AG04449 (cell line): ENCODE measurements around the gene WFDC12.

ENCODE experiments used
- CTCF ChIA-PET: fragments of 350-600 bp; formaldehyde crosslinking; extraction: SDS; loops from one replicate; lab custom pipeline; 2021; ENCODE audit warnings: antibody characterized with exemption; lab: Yijun Ruan, JAX
- POLR2A ChIA-PET: fragments of 400-600, 350-600 bp; formaldehyde crosslinking; extraction: SDS; loops from one replicate; lab custom pipeline; 2020; ENCODE audit warnings: antibody characterized with exemption, inconsistent platforms; lab: Yijun Ruan, JAX
- DNase-seq: peaks from one replicate; pipeline ENCODE4 v3.0.0-alpha.2; 2010; ENCODE audit warnings: low read depth, low spot score
- H3K4me3 ChIP-seq: 2 replicates; pipeline ENCODE4 v1.5.1; 2011; ENCODE audit warnings: low read depth, mild to moderate bottlenecking, control low read depth, low read length
- TF ChIP-seq, protein P1 (sequence below): IDR thresholded peaks from one replicate; pipeline ENCODE4 v1.5.1; 2011; ENCODE audit warnings: mild to moderate bottlenecking, moderate library complexity, low read length, control low read depth, inconsistent platforms; ENCODE audit not compliant: insufficient read depth; ENCODE audit errors: missing control alignments

WFDC12 gene

DNA sequence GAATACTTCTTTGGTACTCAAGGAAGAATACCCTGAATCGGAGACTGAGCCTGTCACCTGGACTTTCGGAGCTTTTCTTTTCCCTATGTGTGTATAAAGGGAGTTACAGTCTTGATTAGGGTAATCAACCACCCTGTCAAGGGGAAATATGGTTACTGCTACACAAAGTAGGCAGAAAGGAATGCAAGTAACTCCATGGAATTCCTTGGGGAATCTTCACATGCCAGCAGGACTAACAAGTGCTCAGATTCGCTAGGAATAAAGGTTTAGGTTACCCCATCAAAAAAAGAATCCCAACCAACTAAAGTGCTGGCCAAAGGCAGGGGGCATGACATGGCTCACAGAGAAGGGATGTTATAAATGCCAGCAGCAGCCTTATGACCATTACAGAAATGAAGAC is 33.8 kb downstream of the WFDC12 start:
- ChIA-PET CTCF (interaction anchor here (1.3 to 12.2 kb wide), 5 partner anchors 9 to 204 kb away, joined by 3 to 297 read pairs (median 3); partner anchors contain the start of gene WFDC5), POLR2A (no interaction called here)
- TF ChIP-seq, protein P1, sequence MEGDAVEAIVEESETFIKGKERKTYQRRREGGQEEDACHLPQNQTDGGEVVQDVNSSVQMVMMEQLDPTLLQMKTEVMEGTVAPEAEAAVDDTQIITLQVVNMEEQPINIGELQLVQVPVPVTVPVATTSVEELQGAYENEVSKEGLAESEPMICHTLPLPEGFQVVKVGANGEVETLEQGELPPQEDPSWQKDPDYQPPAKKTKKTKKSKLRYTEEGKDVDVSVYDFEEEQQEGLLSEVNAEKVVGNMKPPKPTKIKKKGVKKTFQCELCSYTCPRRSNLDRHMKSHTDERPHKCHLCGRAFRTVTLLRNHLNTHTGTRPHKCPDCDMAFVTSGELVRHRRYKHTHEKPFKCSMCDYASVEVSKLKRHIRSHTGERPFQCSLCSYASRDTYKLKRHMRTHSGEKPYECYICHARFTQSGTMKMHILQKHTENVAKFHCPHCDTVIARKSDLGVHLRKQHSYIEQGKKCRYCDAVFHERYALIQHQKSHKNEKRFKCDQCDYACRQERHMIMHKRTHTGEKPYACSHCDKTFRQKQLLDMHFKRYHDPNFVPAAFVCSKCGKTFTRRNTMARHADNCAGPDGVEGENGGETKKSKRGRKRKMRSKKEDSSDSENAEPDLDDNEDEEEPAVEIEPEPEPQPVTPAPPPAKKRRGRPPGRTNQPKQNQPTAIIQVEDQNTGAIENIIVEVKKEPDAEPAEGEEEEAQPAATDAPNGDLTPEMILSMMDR = no peak
- no peak overlapping the region for H3K4me3 ChIP-seq
- peak; percentile 23 for DNase-seq

DNA sequence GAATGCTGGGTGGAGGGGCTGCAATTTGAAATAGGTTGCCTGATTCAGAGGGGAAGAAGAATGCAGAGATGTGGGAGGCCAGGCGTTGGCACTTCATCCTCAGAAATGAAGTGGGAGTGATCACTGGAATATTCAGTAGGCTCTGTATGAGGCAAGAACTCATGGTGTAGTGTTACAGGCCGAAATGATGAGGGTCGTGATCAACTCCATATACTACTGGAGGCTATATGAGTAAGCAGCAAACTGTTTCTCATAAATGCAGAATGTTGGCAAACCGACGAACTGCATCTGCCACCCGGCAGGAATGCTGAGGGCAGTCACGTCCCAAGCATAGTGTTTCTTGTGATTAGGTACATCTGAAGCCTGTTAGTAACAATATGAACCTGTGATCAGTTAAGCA is 36.0 kb downstream of the WFDC12 start:
- ChIA-PET CTCF (interaction anchor here (1.1 to 3.4 kb wide), 5 partner anchors 8 to 206 kb away, joined by 3 to 20 read pairs (median 6); no protein-coding TSS in a partner anchor), POLR2A (no interaction called here)
- peak; percentile 84 for DNase-seq
- TF ChIP-seq, protein P1 = no peak
- no peak overlapping the region for H3K4me3 ChIP-seq

DNA sequence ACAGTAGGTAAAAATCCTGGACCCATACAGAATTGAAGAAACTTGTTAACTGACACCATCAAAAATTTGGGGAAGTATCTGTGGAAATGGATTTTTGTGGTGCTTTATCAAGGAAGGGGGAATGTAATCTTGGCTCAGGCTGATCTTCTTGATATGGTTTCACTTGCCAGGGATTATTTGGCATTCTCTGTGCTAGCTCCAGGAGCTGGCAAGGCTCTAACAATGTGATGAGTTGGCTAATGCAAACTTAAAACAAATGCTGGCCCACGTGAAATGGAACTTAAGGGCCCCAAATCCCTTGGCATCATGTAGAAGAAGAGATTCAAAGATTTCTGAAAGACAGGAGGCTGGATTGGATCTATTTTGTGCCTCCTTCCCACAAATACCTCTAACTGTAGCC is 36.5 kb downstream of the WFDC12 start:
- CTCF ChIA-PET = interaction anchor here (0.7 to 3.4 kb wide), 6 partner anchors 8 to 206 kb away, joined by 3 to 20 read pairs (median 6); no protein-coding TSS in a partner anchor
- POLR2A ChIA-PET = no interaction called here
- H3K4me3 ChIP-seq = no peak overlapping the region
- TF ChIP-seq, protein P1 = no peak
- peak; percentile 7 for DNase-seq

DNA sequence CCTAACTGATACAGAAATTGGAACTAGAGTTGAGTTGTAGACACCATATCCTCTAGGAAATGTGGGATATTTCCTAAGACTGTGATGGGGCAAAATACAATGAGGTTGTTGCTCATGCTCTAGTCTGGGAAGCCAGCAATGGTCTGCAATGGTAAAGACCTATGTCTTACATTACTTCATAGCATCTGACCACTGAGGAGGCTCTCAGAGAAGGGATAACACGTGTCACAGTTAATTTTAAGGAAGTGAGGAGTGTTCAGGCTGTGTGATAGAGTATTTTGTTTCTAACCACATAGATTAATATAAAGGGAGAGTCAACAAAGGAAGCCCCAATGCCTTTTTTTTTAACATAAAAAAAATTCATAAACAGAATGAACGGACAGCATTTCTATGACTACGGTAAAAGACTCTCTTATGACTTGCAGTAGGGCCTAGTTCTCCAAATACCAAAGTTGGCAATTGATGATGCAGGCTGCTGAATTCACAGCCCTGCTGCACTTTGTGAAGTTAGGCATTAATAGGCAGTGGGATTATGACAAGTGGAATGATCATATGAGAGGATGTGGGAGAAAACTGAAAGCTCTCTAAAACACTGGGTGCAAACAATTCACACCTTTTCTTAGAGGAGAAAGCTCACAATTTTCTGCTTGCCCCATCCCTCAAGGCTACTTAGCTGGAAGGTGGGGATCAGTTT is 37.0 kb downstream of the WFDC12 start:
- no peak for DNase-seq
- ChIA-PET POLR2A (no interaction called here), CTCF (interaction anchor here (0.7 to 3.4 kb wide), 6 partner anchors 9 to 207 kb away, joined by 3 to 20 read pairs (median 6); no protein-coding TSS in a partner anchor)
- TF ChIP-seq, protein P1 = no peak
- H3K4me3 ChIP-seq = no peak overlapping the region

DNA sequence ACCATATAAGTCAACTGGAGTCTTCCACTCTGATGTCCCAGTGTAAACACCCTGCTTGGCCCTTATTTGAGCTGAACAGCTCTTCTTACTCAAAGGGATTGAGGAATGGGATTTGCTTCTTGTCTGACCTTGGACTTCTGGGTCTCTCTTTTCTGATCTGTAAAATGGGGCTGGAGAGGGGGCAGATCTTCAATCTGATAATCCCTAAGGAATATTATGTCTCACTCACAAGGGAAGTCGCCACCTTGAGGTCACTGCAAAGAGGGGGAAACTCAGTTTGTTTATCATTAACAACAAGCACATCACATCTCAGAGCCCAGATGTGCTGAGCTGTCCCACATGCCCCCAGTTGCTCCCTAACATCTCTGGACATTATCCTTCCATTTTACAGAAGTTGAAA is 38.4 kb downstream of the WFDC12 start:
- no peak overlapping the region for H3K4me3 ChIP-seq
- no peak for DNase-seq
- TF ChIP-seq, protein P1 = no peak
- ChIA-PET CTCF (interaction anchor here (1.7 to 3.4 kb wide), 3 partner anchors 10 to 206 kb away, joined by 4 to 20 read pairs (median 15); no protein-coding TSS in a partner anchor), POLR2A (no interaction called here)

DNA sequence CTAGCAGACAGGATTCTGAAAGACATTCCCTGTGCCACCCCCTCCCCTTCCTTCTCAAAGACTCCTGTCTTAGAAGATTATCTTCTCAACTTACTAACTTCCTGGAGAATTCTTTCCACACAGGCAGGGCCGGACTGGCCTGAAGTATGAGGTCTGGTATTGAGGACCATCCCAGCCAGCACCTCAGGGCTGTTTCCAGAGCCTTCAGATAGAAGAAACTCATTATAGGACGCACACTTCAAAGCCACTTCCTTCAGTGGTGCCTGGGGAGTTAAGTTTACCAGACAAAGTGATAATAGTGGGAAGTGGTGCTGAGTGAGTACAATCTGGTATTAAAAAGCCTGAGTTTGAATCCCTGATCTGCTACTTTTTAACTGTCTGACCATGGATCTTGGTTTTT is 39.0 kb downstream of the WFDC12 start:
- no peak for DNase-seq
- H3K4me3 ChIP-seq = no peak overlapping the region
- TF ChIP-seq, protein P1 = no peak
- ChIA-PET CTCF (interaction anchor here (2.7 kb wide), 1 partner anchor 42 kb away, joined by 15 read pairs; no protein-coding TSS in a partner anchor), POLR2A (no interaction called here)
